Measurements from ENCODE around the gene CEP20. TPM values are rescaled to one million over a fixed set of nuclear protein-coding genes. Genes with fewer than 3 reads are reported as not detected.

CEP20 gene
- total and polyA plus RNA-seq, 2 of the 8 experiments (the other 6 are each of a cell fraction or from before 2014, with no cell fraction given) = 16.2 to 49.0 TPM

GRCh38 chr16:15849209-15849981 is 39.0 kb downstream of the CEP20 start:
- no peak overlapping the region for H4K91ac ChIP-seq (replicated peaks; ENCODE audit: insufficient read length, low read length)
- no peak overlapping the region for H3K4me2 ChIP-seq (ENCODE audit: insufficient read depth in 1 of 2, low read depth in 2 of 2, low read length in 2 of 2)
- H3K23me2 ChIP-seq (ENCODE audit: low read depth, low read length) = no peaks in the 10 kb centered on the region
- H2AK5ac ChIP-seq (ENCODE audit: low read depth, low read length) = no peak overlapping the region
- no peak overlapping the region for H3K56ac ChIP-seq (replicated peaks; ENCODE audit: insufficient read length, low read depth, low read length)
- H2BK20ac ChIP-seq (ENCODE audit: low read length) = no peak overlapping the region
- FAIRE-seq (no peak), DNase-seq (ENCODE audit: low read depth in 1 of 2, low spot score in 2 of 2) (no peak)
- no peaks in the 10 kb centered on the region for H3K9me3 ChIP-seq (ENCODE audit: insufficient read depth in 2 of 2, low read depth in 1 of 2, low read length in 1 of 2)
- no peak overlapping the region for H2BK120ac ChIP-seq (replicated peaks; ENCODE audit: low read depth, low read length)
- no peak overlapping the region for H2BK12ac ChIP-seq (ENCODE audit: low read depth, low read length)
- H2AFZ ChIP-seq (ENCODE audit: low read length) = no peak overlapping the region
- TF ChIP-seq HDAC2 (IDR thresholded peaks at IDR 0.05; ENCODE audit: borderline replicate concordance in 1 of 2, low read depth in 2 of 2, low read length in 2 of 2) (no peak), PHF8 (conservative IDR thresholded peaks at IDR 0.05; ENCODE audit: low read depth, low read length) (no peak)
- no peak overlapping the region for H4K8ac ChIP-seq (ENCODE audit: extremely low read depth, insufficient read depth, low read length)
- no peaks in the 10 kb centered on the region for H3K79me2 ChIP-seq (ENCODE audit: control insufficient read depth in 1 of 2, insufficient read depth in 2 of 2, low read length in 2 of 2)
- H3K27ac ChIP-seq (ENCODE audit: low read depth, low read length) = no peak overlapping the region
- H4K5ac ChIP-seq (ENCODE audit: insufficient read length, low read depth, low read length) = no peak overlapping the region
- no peak overlapping the region for H2BK15ac ChIP-seq (ENCODE audit: low read length)
- H4K20me1 ChIP-seq (replicated peaks in 1 of 2; ENCODE audit: control insufficient read depth in 1 of 2, insufficient read depth in 2 of 2, low read length in 2 of 2) = no peaks in the 10 kb centered on the region
- H3K79me1 ChIP-seq (ENCODE audit: low read depth, low read length) = no peaks in the 10 kb centered on the region
- H3K27me3 ChIP-seq (replicated peaks in 1 of 4; ENCODE audit: control insufficient read depth in 3 of 4, extremely low read depth in 1 of 4, insufficient read depth in 3 of 4, low read length in 3 of 4) = no peaks in the 10 kb centered on the region
- H3K9ac ChIP-seq (replicated peaks in 1 of 4; ENCODE audit: extremely low read depth in 1 of 4, low read depth in 3 of 4, low read length in 3 of 4) = no peak overlapping the region
- no peaks in the 10 kb centered on the region for H3K4me1 ChIP-seq (replicated peaks in 1 of 4; ENCODE audit: control insufficient read depth in 3 of 4, insufficient read depth in 4 of 4, low read length in 3 of 4)
- H3K23ac ChIP-seq (ENCODE audit: insufficient read length) = no peak overlapping the region
- no peak overlapping the region for H3K18ac ChIP-seq (ENCODE audit: extremely low read depth, low read length)
- CTCF ChIA-PET (ENCODE audit: partially characterized antibody) = interaction anchor here (0.6 to 2.8 kb wide), 6 partner anchors 15 to 278 kb away, joined by 3 to 13 read pairs (median 5); no protein-coding TSS in a partner anchor
- no peak overlapping the region for H3K4me3 ChIP-seq (ENCODE audit: extremely low read depth in 1 of 4, insufficient read depth in 2 of 4, low read depth in 3 of 4, low read length in 4 of 4)
- POLR2A ChIA-PET (ENCODE audit: partially characterized antibody) = interaction anchor here (1.9 kb wide), 1 partner anchor 9 kb away, joined by 9 read pairs; no protein-coding TSS in a partner anchor
- no peak overlapping the region for H3K4ac ChIP-seq (replicated peaks; ENCODE audit: insufficient read length, low read depth, low read length)
- no peak overlapping the region for H3K14ac ChIP-seq (ENCODE audit: insufficient read length)
- no peak overlapping the region for H2BK5ac ChIP-seq (ENCODE audit: low read depth, low read length)
- H3K36me3 ChIP-seq (ENCODE audit: control insufficient read depth in 2 of 4, insufficient read depth in 4 of 4, low read length in 3 of 4) = no peaks in the 10 kb centered on the region
- 83% methylated on average over 12 of the region's 12 CpGs; no CpG with 5 or more reads in 1 of the 2 experiments for WGBS, 2 experiments (ENCODE audit: extremely low coverage in 1 of 2, insufficient coverage in 1 of 2, insufficient read length in 1 of 2, insufficient replicate concordance in 2 of 2, low coverage in 1 of 2, low lambda C conversion rate in 2 of 2, missing lambda C conversion rate in 1 of 2)
